Stimulated activated CD4-positive, alpha-beta T cell treated with anti-CD3 and anti-CD28 coated beads, Interleukin-2, amount 100 ng/mL, for 48 hours (primary cell): Measurements from ENCODE around the gene LPAR5.
"Not testable (repeated sequence)": the region's sequence is repeated elsewhere in the genome, so short reads cannot be mapped to it uniquely, and the experiment has no call there.

Experiments used
- DNase-seq, 2 donors: peaks; one replicate each; pipeline ENCODE4 v3.0.0-alpha.2; 2020

Gene LPAR5

GRCh38 chr12:6605421-6606330 is 30.1 kb downstream of the LPAR5 start:
- DNase-seq, result no peak

GRCh38 chr12:6604259-6605029 is 31.3 kb downstream of the LPAR5 start:
- DNase-seq, result no peak

- DNase-seq, result no peak
Measured at GRCh38 chr12:6603095-6603567, 32.6 kb downstream of the LPAR5 start.

DNA sequence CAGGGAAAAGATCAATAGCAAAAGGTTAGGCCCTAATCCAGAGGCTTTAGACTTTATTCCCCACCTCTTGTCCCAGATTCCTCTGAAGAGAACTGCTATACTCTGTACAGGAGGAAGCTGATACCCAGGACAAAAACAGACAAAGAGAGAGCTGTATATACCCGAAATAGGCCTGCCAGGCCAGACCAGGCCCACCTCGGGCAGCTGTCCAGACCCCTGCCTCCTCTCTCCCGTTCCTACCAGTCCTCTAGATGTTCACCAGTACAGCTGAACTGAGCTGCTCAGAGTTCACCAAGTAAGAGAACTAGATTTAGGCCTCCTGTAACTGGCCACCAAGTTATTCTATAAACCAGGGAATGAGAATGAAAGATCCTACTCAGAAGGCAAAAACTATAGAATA is 33.2 kb downstream of the LPAR5 start:
- DNase-seq, result no peak

GRCh38 chr12:6595673-6596072 is 40.1 kb downstream of the LPAR5 start:
- DNase-seq, result not testable (repeated sequence)

DNA sequence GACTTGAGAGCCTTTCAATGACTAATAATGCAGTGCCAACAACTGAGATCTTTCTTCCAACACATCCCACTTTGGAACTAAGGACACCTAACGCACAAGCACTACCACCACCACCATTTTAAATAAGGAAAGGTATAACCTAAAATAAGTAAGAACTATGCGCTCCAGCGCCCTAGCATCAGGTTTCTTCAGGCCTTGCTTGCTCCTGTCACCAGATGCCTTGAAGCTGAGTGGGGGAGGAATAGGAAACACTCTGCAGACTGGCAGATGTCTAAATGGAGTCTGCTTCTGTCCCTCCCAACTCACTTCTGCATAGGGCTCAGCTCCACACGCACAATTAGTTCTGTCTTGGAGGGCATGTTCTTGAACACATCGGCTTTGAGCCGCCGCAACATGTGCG is 43.7 kb downstream of the LPAR5 start:
- DNase-seq, result no peak

- DNase-seq, result not testable (repeated sequence)
Measured at GRCh38 chr12:6586569-6586968, 49.2 kb downstream of the LPAR5 start.

DNA sequence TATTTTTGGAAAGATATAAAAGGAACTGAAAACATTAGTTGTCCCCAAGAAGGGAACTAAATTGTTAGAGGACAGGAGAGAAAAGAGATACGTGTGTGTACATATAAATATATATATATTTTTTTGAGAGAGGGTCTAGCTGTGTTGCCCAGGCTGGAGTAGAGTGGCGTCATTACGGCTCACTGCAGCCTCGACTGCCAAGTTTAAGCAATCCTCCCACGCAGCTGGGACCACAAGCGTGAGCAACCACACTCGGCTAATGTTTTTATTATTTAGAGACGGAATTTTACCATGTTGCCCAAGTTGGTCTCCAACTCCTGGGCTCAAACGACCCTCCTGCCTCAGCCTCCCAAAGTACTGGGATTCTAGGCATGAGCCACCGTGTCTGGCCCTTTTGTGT is 51.5 kb downstream of the LPAR5 start:
- DNase-seq, result no peak

DNA sequence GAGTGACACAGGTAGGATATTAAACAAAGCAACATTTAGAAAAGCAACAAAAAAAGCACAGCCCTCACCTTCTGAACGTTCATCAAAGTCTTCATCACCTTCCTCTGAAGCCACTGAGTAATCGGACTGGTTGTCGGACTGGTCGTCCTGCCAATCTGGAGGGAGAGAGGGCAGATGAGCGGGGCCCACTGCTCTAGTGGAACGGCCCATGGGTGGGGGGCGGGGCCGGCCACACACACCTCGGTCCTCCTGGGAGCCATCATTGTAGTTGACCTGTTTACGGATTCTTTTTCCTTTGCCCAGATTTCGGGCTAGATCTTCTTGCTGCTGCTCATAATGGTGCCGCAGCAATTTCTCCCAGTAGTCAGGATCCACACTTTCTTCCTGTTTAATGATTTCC is 52.8 kb downstream of the LPAR5 start:
- no peak for DNase-seq

GRCh38 chr12:6582196-6582595 is 53.6 kb downstream of the LPAR5 start:
- DNase-seq, result no peak

DNA sequence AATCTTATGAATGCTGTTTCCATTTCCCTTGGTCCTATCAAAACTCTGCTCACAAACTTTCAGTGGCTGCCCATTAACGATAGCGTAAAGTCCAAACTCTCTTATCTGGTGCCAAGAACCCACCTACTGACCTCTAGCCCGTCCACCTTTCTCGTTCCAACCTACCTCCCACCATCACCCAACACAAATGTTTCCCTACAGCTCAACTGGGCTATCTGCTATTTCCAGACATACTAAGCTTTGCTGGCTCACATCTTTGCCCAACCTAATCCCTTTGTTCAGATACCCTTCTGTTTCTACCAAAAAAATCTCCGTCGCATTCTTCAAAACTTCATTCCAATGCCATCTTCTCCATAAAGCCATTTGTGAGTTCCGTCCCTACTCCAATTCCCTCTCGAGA is 60.1 kb downstream of the LPAR5 start:
- DNase-seq, result no peak

GRCh38 chr12:6574576-6575295 is 61.0 kb downstream of the LPAR5 start:
- DNase-seq, result no peak

DNA sequence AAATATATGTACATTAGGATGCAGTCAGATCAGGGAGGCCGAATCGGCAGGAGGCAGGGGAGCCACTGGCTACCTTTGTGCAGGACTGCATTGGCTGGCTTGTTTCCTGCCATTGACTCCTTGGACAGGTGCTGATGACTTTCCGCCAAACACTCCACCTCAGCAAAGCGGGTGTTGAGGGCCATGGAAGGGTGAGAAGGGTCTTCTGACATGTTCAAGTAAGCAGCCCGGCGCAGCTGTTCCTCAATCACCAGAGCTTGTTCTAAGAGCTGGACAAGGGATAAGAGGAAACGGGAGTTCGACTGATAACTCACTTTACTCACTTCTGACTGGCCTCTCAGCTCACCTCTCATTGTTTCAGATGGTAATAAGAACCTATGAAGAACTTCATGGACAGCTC is 62.8 kb downstream of the LPAR5 start:
- DNase-seq, result no peak

GRCh38 chr12:6570264-6570887 is 65.4 kb downstream of the LPAR5 start:
- DNase-seq, result peak; percentile 42 to 43

- no peak for DNase-seq
Measured at GRCh38 chr12:6569786-6570185, 66.0 kb downstream of the LPAR5 start.

- no peak for DNase-seq
Measured at GRCh38 chr12:6569312-6569711, 66.4 kb downstream of the LPAR5 start.
